ENCODE measurements around the gene BIN1.

The BIN1 gene

DNA sequence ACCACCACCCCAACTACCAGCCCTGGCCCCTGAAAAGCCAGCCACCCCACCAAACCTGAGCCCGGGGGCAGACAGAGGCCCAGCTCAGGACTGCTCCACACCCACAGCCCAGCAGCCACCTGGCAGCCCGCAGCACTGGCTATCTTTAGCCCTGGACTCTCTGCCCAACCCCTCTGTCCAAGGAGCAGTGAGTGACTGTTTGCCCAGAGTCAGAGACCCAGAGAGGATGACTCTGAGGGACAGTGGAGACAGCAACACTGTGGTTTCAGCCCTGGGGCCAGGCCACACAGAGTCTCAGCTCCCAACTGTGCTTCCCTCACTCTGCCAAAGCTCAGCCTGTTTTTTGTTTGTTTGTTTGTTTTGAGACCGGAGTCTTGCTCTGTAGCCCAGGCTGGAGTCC, 32.6 kb downstream of the BIN1 start:
- H4K20me1 ChIP-seq (ENCODE audit: insufficient read depth, low read length): no peaks in the 10 kb centered on the region
- no peaks in the 10 kb centered on the region for H3K9me3 ChIP-seq (ENCODE audit: insufficient read depth, low read length)
- no peak overlapping the region for H3K4me3 ChIP-seq (ENCODE audit: low read length)
- H3K27ac ChIP-seq (ENCODE audit: low read length): no peak overlapping the region
- no peak overlapping the region for H3K9ac ChIP-seq (ENCODE audit: low read length)
- no peak overlapping the region for H2AFZ ChIP-seq (ENCODE audit: low read depth, low read length)
- TF ChIP-seq, protein P1, sequence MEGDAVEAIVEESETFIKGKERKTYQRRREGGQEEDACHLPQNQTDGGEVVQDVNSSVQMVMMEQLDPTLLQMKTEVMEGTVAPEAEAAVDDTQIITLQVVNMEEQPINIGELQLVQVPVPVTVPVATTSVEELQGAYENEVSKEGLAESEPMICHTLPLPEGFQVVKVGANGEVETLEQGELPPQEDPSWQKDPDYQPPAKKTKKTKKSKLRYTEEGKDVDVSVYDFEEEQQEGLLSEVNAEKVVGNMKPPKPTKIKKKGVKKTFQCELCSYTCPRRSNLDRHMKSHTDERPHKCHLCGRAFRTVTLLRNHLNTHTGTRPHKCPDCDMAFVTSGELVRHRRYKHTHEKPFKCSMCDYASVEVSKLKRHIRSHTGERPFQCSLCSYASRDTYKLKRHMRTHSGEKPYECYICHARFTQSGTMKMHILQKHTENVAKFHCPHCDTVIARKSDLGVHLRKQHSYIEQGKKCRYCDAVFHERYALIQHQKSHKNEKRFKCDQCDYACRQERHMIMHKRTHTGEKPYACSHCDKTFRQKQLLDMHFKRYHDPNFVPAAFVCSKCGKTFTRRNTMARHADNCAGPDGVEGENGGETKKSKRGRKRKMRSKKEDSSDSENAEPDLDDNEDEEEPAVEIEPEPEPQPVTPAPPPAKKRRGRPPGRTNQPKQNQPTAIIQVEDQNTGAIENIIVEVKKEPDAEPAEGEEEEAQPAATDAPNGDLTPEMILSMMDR (IDR thresholded peaks at IDR 0.05; ENCODE audit: low read depth, low read length): no peak
- TF ChIP-seq EZH2phosphoT487 (IDR thresholded peaks at IDR 0.05; ENCODE audit: low read depth): no peak
- no peaks in the 10 kb centered on the region for H3K36me3 ChIP-seq (replicated peaks; ENCODE audit: low read depth, low read length)
- H3K4me2 ChIP-seq (ENCODE audit: low read length): no peak overlapping the region
- H3K79me2 ChIP-seq (ENCODE audit: low read length): no peaks in the 10 kb centered on the region
- H3K27me3 ChIP-seq (ENCODE audit: low read depth, low read length): no peaks in the 10 kb centered on the region
- H3K4me1 ChIP-seq (ENCODE audit: low read length): no peaks in the 10 kb centered on the region

DNA sequence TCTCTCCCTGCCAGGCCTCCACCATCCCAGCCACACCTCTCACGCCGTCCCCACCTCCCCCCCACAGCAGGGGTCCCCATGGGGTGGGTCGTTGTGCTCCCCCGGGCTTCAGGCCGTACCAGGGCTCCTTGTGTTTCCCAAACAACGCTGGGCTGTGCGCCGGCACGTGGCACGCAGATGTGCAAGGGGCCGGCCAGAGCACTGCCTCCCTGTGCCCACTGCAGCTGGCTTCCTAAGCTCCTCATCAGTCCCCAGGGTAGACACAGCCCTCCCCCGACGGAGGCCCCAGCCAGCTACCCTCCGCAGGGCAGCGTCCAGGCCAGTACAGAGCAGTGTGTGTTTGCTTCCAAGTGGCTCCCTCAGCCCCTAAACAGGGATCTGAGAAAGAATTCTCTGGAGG, 34.0 kb downstream of the BIN1 start:
- no peaks in the 10 kb centered on the region for H3K79me2 ChIP-seq (ENCODE audit: low read length)
- H3K9me3 ChIP-seq (ENCODE audit: insufficient read depth, low read length): no peaks in the 10 kb centered on the region
- no peaks in the 10 kb centered on the region for H3K27me3 ChIP-seq (ENCODE audit: low read depth, low read length)
- H3K4me1 ChIP-seq (ENCODE audit: low read length): 0 out of 2 replicates have a peak, but pooled peaks cover under 1% of the 10 kb centered on the region
- TF ChIP-seq, protein P1 (IDR thresholded peaks at IDR 0.05; ENCODE audit: low read depth, low read length): no peak
- TF ChIP-seq EZH2phosphoT487 (IDR thresholded peaks at IDR 0.05; ENCODE audit: low read depth): no peak
- no peaks in the 10 kb centered on the region for H4K20me1 ChIP-seq (ENCODE audit: insufficient read depth, low read length)
- H3K4me3 ChIP-seq (ENCODE audit: low read length): no peak overlapping the region
- H3K9ac ChIP-seq (ENCODE audit: low read length): no peak overlapping the region
- no peaks in the 10 kb centered on the region for H3K36me3 ChIP-seq (replicated peaks; ENCODE audit: low read depth, low read length)
- no peak overlapping the region for H3K4me2 ChIP-seq (ENCODE audit: low read length)
- H2AFZ ChIP-seq (ENCODE audit: low read depth, low read length): no peak overlapping the region
- H3K27ac ChIP-seq (ENCODE audit: low read length): no peak overlapping the region

DNA sequence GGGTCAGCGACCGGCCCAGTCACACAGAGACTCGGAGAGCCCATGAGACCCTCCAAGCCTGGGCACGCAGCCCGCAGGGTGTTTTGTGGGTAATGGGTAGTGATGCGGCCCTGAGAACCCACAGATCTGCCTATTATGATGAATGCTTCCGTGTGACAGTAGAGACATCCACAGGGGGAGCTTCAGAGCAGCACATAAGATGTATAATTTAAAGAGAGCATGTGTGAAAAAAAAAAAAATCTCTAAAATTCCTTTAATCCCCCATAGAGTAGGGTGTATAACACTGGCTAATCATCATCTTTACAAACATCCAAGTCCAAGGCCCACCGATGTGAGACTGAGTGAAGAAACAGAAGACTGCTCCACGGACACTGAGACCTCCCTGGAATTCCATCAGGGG, 34.6 kb downstream of the BIN1 start:
- no peak overlapping the region for H3K9ac ChIP-seq (ENCODE audit: low read length)
- H3K4me2 ChIP-seq (ENCODE audit: low read length): no peak overlapping the region
- H3K4me1 ChIP-seq (ENCODE audit: low read length): peaks cover 3% of the 10 kb centered on the region; the same call in 1 of the 2 replicates
- no peak overlapping the region for H3K27ac ChIP-seq (ENCODE audit: low read length)
- no peak overlapping the region for H2AFZ ChIP-seq (ENCODE audit: low read depth, low read length)
- no peaks in the 10 kb centered on the region for H3K27me3 ChIP-seq (ENCODE audit: low read depth, low read length)
- no peaks in the 10 kb centered on the region for H3K9me3 ChIP-seq (ENCODE audit: insufficient read depth, low read length)
- H3K36me3 ChIP-seq (replicated peaks; ENCODE audit: low read depth, low read length): no peaks in the 10 kb centered on the region
- TF ChIP-seq, protein P1 (IDR thresholded peaks at IDR 0.05; ENCODE audit: low read depth, low read length): no peak
- no peak for TF ChIP-seq EZH2phosphoT487 (IDR thresholded peaks at IDR 0.05; ENCODE audit: low read depth)
- no peak overlapping the region for H3K4me3 ChIP-seq (ENCODE audit: low read length)
- H3K79me2 ChIP-seq (ENCODE audit: low read length): no peaks in the 10 kb centered on the region
- no peaks in the 10 kb centered on the region for H4K20me1 ChIP-seq (ENCODE audit: insufficient read depth, low read length)

DNA sequence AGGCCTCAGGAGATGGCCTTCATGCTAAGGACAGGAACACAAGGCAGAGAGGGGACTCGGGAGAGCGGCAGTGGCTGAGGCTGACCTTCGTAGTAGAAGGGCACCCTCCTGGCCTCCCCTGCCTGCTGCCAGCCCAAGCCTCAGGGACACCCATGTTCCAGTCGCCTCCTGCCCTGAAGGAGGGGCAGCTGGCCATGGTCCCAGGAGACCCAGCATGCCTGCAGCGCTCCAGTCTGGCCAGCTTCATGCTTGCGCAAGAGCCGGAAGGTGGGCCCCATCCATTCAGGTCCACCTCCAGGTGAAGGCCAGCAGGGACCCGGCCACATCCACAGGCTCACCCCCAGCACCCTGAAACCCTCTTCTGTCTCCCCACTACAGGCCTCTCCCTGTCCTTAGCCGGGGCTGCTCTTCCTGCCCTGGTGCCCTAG, 35.0 kb downstream of the BIN1 start:
- no peak overlapping the region for H3K27ac ChIP-seq (ENCODE audit: low read length)
- H3K36me3 ChIP-seq (replicated peaks; ENCODE audit: low read depth, low read length): no peaks in the 10 kb centered on the region
- H4K20me1 ChIP-seq (ENCODE audit: insufficient read depth, low read length): no peaks in the 10 kb centered on the region
- no peak overlapping the region for H3K4me3 ChIP-seq (ENCODE audit: low read length)
- H3K79me2 ChIP-seq (ENCODE audit: low read length): no peaks in the 10 kb centered on the region
- no peaks in the 10 kb centered on the region for H3K9me3 ChIP-seq (ENCODE audit: insufficient read depth, low read length)
- no peak overlapping the region for H3K4me2 ChIP-seq (ENCODE audit: low read length)
- no peak overlapping the region for H3K9ac ChIP-seq (ENCODE audit: low read length)
- TF ChIP-seq, protein P1 (IDR thresholded peaks at IDR 0.05; ENCODE audit: low read depth, low read length): no peak
- TF ChIP-seq EZH2phosphoT487 (IDR thresholded peaks at IDR 0.05; ENCODE audit: low read depth): no peak
- H2AFZ ChIP-seq (ENCODE audit: low read depth, low read length): no peak overlapping the region
- H3K27me3 ChIP-seq (ENCODE audit: low read depth, low read length): no peaks in the 10 kb centered on the region
- peaks cover 3% of the 10 kb centered on the region; the same call in 1 of the 2 replicates for H3K4me1 ChIP-seq (ENCODE audit: low read length)
